HL-60 (cell line): ENCODE measurements around the gene S100P.

Source experiments
- SPI1 ChIP-seq: IDR thresholded peaks from 2 replicates; pipeline ENCODE4 v1.6.1; 2012; ENCODE audit warnings: low read depth, mild to moderate bottlenecking, borderline replicate concordance
- TF ChIP-seq, protein P1 (sequence below): IDR thresholded peaks from one replicate; pipeline ENCODE4 v1.5.1; 2011; ENCODE audit warnings: low read length, control low read depth, inconsistent platforms; ENCODE audit not compliant: insufficient read depth

DNA sequence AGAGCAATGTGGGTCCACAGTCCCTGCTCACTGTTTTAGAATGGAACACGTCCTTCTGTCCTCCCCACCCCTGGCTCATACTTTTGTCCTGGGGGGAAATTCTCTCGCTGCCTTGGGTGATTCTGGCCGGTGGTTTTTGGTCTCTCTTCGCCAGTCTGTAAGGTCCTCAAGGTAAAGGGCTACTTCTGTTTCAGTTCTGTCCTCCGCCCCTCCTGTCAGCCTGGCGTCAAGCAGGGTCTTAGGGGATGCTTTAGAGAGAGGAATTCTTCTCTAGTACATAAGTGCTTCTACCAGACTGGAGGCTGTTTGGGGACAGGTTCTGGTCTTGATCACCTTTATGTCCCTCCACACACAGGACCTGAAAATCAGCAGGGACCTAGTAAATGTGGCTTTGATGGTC, 16.6 kb downstream of the S100P start:
- TF ChIP-seq, protein P1, sequence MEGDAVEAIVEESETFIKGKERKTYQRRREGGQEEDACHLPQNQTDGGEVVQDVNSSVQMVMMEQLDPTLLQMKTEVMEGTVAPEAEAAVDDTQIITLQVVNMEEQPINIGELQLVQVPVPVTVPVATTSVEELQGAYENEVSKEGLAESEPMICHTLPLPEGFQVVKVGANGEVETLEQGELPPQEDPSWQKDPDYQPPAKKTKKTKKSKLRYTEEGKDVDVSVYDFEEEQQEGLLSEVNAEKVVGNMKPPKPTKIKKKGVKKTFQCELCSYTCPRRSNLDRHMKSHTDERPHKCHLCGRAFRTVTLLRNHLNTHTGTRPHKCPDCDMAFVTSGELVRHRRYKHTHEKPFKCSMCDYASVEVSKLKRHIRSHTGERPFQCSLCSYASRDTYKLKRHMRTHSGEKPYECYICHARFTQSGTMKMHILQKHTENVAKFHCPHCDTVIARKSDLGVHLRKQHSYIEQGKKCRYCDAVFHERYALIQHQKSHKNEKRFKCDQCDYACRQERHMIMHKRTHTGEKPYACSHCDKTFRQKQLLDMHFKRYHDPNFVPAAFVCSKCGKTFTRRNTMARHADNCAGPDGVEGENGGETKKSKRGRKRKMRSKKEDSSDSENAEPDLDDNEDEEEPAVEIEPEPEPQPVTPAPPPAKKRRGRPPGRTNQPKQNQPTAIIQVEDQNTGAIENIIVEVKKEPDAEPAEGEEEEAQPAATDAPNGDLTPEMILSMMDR = no peak
- no peak for TF ChIP-seq SPI1
